Lung (tissue), 12 donors: ENCODE data around the gene RALGAPA2. TPM values are rescaled to one million over a fixed set of nuclear protein-coding genes. Genes with fewer than 3 reads are reported as not detected.

ENCODE experiments used
- ATAC-seq: fragments of 200-7000 bp; cut with Tn5 transposase; one replicate; pipeline ENCODE4 v1.9.1; 2020; ENCODE audit warnings: moderate number of reproducible peaks; ENCODE audit not compliant: insufficient read depth, low FRiP score
- DNase-seq, 3 donors: peaks; one replicate each; pipeline ENCODE4 v3.0.0-alpha.2; 2013 to 2017
- H3K27ac ChIP-seq, 2 donors: one replicate each; pipeline ENCODE4 v1.5.1; 2013; ENCODE audit warnings: mild to moderate bottlenecking in 2 of 2, moderate library complexity in 2 of 2, control low read depth in 1 of 2, inconsistent platforms in 1 of 2, low read depth in 1 of 2, low read length in 1 of 2
- H3K27me3 ChIP-seq, 3 donors: one replicate each; pipeline ENCODE4 v1.5.1; 2013; ENCODE audit warnings: low read length in 2 of 3; ENCODE audit not compliant: control insufficient read depth in 3 of 3, insufficient read depth in 3 of 3
- H3K36me3 ChIP-seq, 4 donors: one replicate each; pipeline ENCODE4 v1.5.1; 2013; ENCODE audit warnings: low read length in 4 of 4, mild to moderate bottlenecking in 1 of 4, moderate library complexity in 1 of 4; ENCODE audit not compliant: control insufficient read depth in 4 of 4, insufficient read depth in 4 of 4
- H3K4me1 ChIP-seq, 5 donors: one replicate each; pipeline ENCODE4 v1.5.1; 2013; ENCODE audit warnings: low read length in 5 of 5, mild to moderate bottlenecking in 2 of 5, moderate library complexity in 1 of 5; ENCODE audit not compliant: control insufficient read depth in 5 of 5, insufficient read depth in 5 of 5
- H3K4me3 ChIP-seq: one replicate; pipeline ENCODE4 v1.5.1; 2013; ENCODE audit warnings: mild to moderate bottlenecking, control low read depth, moderate library complexity
- H3K9ac ChIP-seq, 2 donors: one replicate each; pipeline ENCODE4 v1.5.1; 2013; ENCODE audit warnings: low read length in 2 of 2, control low read depth in 1 of 2; ENCODE audit not compliant: insufficient read depth in 1 of 2
- H3K9me3 ChIP-seq, 4 donors: one replicate each; pipeline ENCODE4 v1.5.1; 2013; ENCODE audit warnings: low read length in 3 of 4, mild to moderate bottlenecking in 1 of 4, moderate library complexity in 1 of 4; ENCODE audit not compliant: control insufficient read depth in 4 of 4, insufficient read depth in 3 of 4
- WGBS, 2 donors: extraction: QIAGEN DNeasy Blood & Tissue Kit; methylation state at CpG; one replicate each; pipeline ENCODE4 v1.1.7; 2013; 5-methylcytosine and 5-hydroxymethylcytosine counted together
- polyA plus RNA-seq, 2 donors: library from polyadenylated mRNA; stranded (reverse); fragments of 200-250 nt; gene quantifications; one replicate each; pipeline ENCODE4 v1.2.1, GENCODE V29; 2013
- total RNA-seq, 2 donors: library from RNA; depleted of rRNA in 1 of 2; stranded (reverse); fragments of >200 nt in 1 of 2; gene quantifications; one replicate each; pipeline ENCODE4 v1.2.1, GENCODE V29; 2014 to 2021
- TF ChIP-seq, protein P1 (sequence below): IDR thresholded peaks from 2 replicates; pipeline ENCODE4 v1.5.1; 2012; ENCODE audit warnings: mild to moderate bottlenecking; ENCODE audit errors: control extremely low read depth, extremely low read depth
- donor health status: control.
- donor health status: control.
- donor health status: Bipolar disorder and iron deficiency.
- donor health status: healthy.
- donor health status: DM: yes; HTN: yes; CAD: no.

The RALGAPA2 gene
- total and polyA plus RNA-seq, 4 donors = 12.1 to 83.4 (median 55.6) TPM

DNA sequence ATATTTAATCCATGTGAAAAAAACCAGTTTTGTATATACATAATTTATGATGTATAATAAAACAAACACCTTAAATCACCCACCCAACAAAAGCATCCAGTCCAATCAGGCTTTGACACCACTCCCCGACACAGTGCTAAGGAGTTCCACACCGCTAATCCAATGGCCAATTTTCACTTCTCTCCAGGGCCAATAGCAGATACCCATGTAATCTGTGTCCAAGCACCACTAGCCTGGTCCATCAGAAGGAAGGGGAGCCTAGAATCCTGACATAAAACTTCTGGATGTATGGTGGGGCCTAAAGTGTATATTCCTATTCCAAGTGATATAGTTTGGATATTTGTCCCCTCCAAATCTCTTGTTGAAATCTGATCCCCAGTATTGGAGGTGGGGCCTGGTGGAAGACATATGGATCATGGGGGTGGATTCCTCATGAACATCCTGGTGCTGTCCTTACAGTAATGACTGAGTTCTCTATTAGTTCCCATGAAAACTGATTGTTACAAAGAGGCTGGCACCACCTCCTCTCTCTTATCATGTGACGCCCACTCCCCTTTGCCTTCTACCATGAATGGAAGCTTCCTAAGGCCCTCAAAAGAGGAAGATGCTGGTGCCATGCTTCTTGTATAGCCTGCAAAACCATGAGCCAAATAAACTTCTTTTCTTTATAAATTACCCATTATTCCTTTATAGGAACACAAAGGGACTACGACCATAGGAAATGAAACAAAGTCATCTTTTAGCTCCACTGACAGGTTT, 20.8 kb downstream of the RALGAPA2 start:
- no peaks in the 10 kb centered on the region for H3K27me3 ChIP-seq
- no peak overlapping the region for H3K4me3 ChIP-seq
- WGBS, 2 donors = 89% methylated on average over 4 of the region's 4 CpGs
- no peak overlapping the region for H3K27ac ChIP-seq
- no peaks in the 10 kb centered on the region for H3K9me3 ChIP-seq
- no peak for DNase-seq
- TF ChIP-seq, protein P1, sequence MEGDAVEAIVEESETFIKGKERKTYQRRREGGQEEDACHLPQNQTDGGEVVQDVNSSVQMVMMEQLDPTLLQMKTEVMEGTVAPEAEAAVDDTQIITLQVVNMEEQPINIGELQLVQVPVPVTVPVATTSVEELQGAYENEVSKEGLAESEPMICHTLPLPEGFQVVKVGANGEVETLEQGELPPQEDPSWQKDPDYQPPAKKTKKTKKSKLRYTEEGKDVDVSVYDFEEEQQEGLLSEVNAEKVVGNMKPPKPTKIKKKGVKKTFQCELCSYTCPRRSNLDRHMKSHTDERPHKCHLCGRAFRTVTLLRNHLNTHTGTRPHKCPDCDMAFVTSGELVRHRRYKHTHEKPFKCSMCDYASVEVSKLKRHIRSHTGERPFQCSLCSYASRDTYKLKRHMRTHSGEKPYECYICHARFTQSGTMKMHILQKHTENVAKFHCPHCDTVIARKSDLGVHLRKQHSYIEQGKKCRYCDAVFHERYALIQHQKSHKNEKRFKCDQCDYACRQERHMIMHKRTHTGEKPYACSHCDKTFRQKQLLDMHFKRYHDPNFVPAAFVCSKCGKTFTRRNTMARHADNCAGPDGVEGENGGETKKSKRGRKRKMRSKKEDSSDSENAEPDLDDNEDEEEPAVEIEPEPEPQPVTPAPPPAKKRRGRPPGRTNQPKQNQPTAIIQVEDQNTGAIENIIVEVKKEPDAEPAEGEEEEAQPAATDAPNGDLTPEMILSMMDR = no peak
- no peak for ATAC-seq
- peaks cover 4 to 22% (median 18%) of the 10 kb centered on the region in 5 donors for H3K4me1 ChIP-seq
- no peak overlapping the region for H3K9ac ChIP-seq
- H3K36me3 ChIP-seq = peaks cover 0 to 4% (median 0%) of the 10 kb centered on the region in 4 donors

- peak; percentile 19 for ATAC-seq
Measured at GRCh38 chr20:20690676-20691476, 21.6 kb downstream of the RALGAPA2 start.

DNA sequence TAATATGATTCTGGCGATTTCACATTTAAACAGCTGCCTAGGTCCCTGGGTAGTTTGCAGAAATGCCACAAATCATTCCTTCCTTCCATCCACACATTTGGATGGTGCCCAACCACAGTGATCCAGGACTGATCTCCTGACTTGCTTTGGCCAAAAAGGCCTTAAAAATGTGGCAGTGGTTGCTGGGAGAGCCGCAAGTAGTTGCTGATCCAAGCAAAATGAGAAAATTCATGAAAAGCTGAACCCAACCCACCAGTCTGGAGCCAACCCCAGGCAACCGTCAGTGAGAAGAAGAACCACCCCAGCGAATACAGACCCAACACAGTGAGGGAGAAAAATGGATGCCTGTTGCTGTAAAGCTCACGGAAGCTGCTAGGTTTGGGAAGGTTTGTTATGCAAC, 25.1 kb downstream of the RALGAPA2 start:
- DNase-seq (no peak), ATAC-seq (no peak)
- H3K4me1 ChIP-seq = peaks cover 0 to 21% (median 8%) of the 10 kb centered on the region in 5 donors
- H3K4me3 ChIP-seq = no peak overlapping the region
- no peaks in the 10 kb centered on the region for H3K27me3 ChIP-seq
- no peak overlapping the region for H3K27ac ChIP-seq
- H3K9me3 ChIP-seq = no peaks in the 10 kb centered on the region
- no peak overlapping the region for H3K9ac ChIP-seq
- H3K36me3 ChIP-seq = peaks cover 0 to 3% (median 0%) of the 10 kb centered on the region in 4 donors
- 75 to 87% methylated on average over 5 of the region's 5 CpGs for whole genome bisulfite sequencing, 2 donors
- TF ChIP-seq, protein P1 = no peak

More at GRCh38 chr20:20690676-20691476, 21.6 kb downstream of the RALGAPA2 start:
- peaks cover 0 to 4% (median 0%) of the 10 kb centered on the region in 4 donors for H3K36me3 ChIP-seq
- peak in 1 of 3 donors; percentile 37 for DNase-seq
- TF ChIP-seq, protein P1 = no peak
- WGBS, 2 donors = 54 to 75% methylated on average over 8 of the region's 8 CpGs
- no peaks in the 10 kb centered on the region for H3K27me3 ChIP-seq
- H3K4me1 ChIP-seq = peaks cover 4 to 22% (median 17%) of the 10 kb centered on the region in 5 donors
- H3K9ac ChIP-seq = no peak overlapping the region
- H3K27ac ChIP-seq = no peak overlapping the region
- H3K9me3 ChIP-seq = no peaks in the 10 kb centered on the region
- no peak overlapping the region for H3K4me3 ChIP-seq
